Caco-2 (cell line): ENCODE results near the gene ZNF254. TPM values are rescaled to one million over a fixed set of nuclear protein-coding genes. Genes with fewer than 3 reads are reported as not detected.

Experiments used
- BruUV-seq: library from RNA; stranded (reverse); fragments of 400-500 nt; replicated peaks from 2 replicates; lab custom pipeline; 2021; lab: Mats Ljungman, UMichigan
- CTCF ChIA-PET: fragments of 300-600 bp; sonication (Branson Sonifier 250); formaldehyde crosslinking; loops from one replicate; lab custom pipeline; 2022; ENCODE audit warnings: antibody characterized with exemption; lab: Charles Lee
- POLR2A ChIA-PET: fragments of 300-600 bp; sonication (Branson Sonifier 250); formaldehyde crosslinking; loops from one replicate; lab custom pipeline; 2022; ENCODE audit warnings: antibody characterized with exemption; lab: Charles Lee
- DNase-seq, 2 experiments: peaks; one replicate each; pipeline versions ENCODE4 v3.0.0 to v3.0.0-alpha.2; 2020 to 2022
- H3K27me3 ChIP-seq: replicated peaks from 2 replicates; pipeline ENCODE4 v1.6.0; 2011; ENCODE audit warnings: low read length; ENCODE audit not compliant: control insufficient read depth, insufficient read depth
- H3K36me3 ChIP-seq: 2 replicates; pipeline ENCODE4 v1.5.1; 2011; ENCODE audit warnings: low read length; ENCODE audit not compliant: control insufficient read depth, insufficient read depth
- H3K4me1 ChIP-seq: fragments of 250-450 bp; sonication (Bioruptor Pico); 2 replicates; pipeline ENCODE4 v1.5.1; 2020; ENCODE audit warnings: mild to moderate bottlenecking
- H3K4me3 ChIP-seq: 2 replicates; pipeline ENCODE4 v1.5.1; 2011; ENCODE audit warnings: low read depth, mild to moderate bottlenecking, control low read depth, low read length
- H3K9me3 ChIP-seq: fragments of 250-450 bp; sonication (Bioruptor Pico); 2 replicates; pipeline ENCODE4 v1.5.1; 2020; ENCODE audit warnings: mild to moderate bottlenecking, moderate library complexity
- H3K27ac Mint-ChIP-seq: one replicate; pipeline ENCODE4 v1.8.0; 2022; ENCODE audit warnings: mixed read lengths; ENCODE audit not compliant: unreplicated experiment
- H3K27me3 Mint-ChIP-seq: one replicate; pipeline ENCODE4 v1.8.0; 2022; ENCODE audit warnings: mixed read lengths; ENCODE audit not compliant: insufficient read depth, unreplicated experiment
- H3K36me3 Mint-ChIP-seq: one replicate; pipeline ENCODE4 v1.8.0; 2022; ENCODE audit warnings: mild to moderate bottlenecking, mixed read lengths; ENCODE audit not compliant: insufficient read depth, unreplicated experiment
- H3K4me1 Mint-ChIP-seq: one replicate; pipeline ENCODE4 v1.8.0; 2022; ENCODE audit warnings: low read depth, mixed read lengths; ENCODE audit not compliant: unreplicated experiment
- H3K4me3 Mint-ChIP-seq: one replicate; pipeline ENCODE4 v1.8.0; 2022; ENCODE audit warnings: mild to moderate bottlenecking, moderate library complexity, mixed read lengths; ENCODE audit not compliant: unreplicated experiment
- H3K9me3 Mint-ChIP-seq: one replicate; pipeline ENCODE4 v1.8.0; 2022; ENCODE audit warnings: mixed read lengths; ENCODE audit not compliant: unreplicated experiment
- intact Hi-C: fragments of 100-400 bp; cut with micrococcal nuclease; formaldehyde crosslinking; loops from one replicate; pipeline ENCODE4 v1.10.0; 2022; ENCODE audit not compliant: unreplicated experiment
- total RNA-seq: library from RNA; stranded (reverse); gene quantifications from 2 replicates; pipeline ENCODE4 v1.2.3, GENCODE V29; 2022
- TF ChIP-seq, protein P1 (sequence below), 2 experiments: fragments of 200-600 bp in 1 of 2; IDR thresholded peaks; 1 replicate in 1 of 2; 2 replicates in 1 of 2; pipeline versions ENCODE4 v1.5.1 to v1.8.0; 2011 to 2022; ENCODE audit warnings: antibody characterized with exemption in 1 of 2, control low read depth in 1 of 2, inconsistent platforms in 1 of 2, low read depth in 1 of 2, low read length in 1 of 2, mild to moderate bottlenecking in 1 of 2, moderate library complexity in 1 of 2; ENCODE audit not compliant: insufficient read depth in 1 of 2, severe bottlenecking in 1 of 2, unreplicated experiment in 1 of 2

The ZNF254 gene
- total RNA-seq, 1 experiment from 2014 or later = 16.5 TPM

DNA sequence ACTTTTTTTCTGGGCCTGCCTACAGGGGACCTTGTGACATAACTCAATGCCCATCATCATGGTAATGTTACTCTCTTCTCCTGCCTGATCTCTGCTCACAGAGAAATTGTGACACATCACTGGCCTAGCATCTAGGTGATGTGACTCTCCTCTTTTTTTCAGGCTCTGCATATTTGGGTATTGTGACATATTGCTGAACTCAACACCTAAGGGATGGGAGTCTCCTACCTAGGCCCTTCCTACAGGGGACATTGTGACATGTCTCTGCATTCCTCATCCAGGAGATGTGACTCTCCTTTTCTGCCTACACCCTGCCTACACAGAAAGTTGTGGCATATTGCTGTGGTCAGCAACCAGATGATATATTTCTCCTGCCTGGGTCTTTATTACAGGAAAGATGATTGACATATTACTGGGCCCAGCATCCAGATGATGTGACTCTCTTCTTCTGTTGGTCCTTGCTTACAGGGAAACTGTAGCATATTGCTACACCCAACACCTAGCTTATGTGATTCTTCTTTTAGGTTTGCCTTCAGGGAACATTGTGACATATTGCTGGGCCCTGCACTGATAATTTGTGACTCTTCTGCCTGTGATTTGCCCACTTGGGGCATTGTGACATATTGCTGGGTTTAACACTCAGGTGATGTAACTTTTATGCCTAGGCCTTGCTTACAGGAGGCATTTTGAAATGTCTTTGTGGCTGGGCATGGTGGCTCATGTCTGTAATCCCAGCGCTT, 21.0 kb upstream of the ZNF254 start:
- intact Hi-C loops = no loop called here
- Histone ChIP-seq H3K4me3 (no peak overlapping the region), H3K9me3 (no peaks in the 10 kb centered on the region), H3K4me1 (no peaks in the 10 kb centered on the region), H3K27me3 (no peaks in the 10 kb centered on the region), H3K36me3 (no peaks in the 10 kb centered on the region; the same call in none of the 2 replicates)
- TF ChIP-seq, protein P1, sequence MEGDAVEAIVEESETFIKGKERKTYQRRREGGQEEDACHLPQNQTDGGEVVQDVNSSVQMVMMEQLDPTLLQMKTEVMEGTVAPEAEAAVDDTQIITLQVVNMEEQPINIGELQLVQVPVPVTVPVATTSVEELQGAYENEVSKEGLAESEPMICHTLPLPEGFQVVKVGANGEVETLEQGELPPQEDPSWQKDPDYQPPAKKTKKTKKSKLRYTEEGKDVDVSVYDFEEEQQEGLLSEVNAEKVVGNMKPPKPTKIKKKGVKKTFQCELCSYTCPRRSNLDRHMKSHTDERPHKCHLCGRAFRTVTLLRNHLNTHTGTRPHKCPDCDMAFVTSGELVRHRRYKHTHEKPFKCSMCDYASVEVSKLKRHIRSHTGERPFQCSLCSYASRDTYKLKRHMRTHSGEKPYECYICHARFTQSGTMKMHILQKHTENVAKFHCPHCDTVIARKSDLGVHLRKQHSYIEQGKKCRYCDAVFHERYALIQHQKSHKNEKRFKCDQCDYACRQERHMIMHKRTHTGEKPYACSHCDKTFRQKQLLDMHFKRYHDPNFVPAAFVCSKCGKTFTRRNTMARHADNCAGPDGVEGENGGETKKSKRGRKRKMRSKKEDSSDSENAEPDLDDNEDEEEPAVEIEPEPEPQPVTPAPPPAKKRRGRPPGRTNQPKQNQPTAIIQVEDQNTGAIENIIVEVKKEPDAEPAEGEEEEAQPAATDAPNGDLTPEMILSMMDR (IDR thresholded peaks at IDR 0.05; ENCODE audit: insufficient read depth in 1 of 2, low read depth in 1 of 2, low read length in 1 of 2, severe bottlenecking in 1 of 2, unreplicated experiment in 1 of 2) = no peak
- Mint-ChIP-seq H3K9me3 (no peaks in the 10 kb centered on the region), H3K27ac (no peak overlapping the region), H3K27me3 (no peaks in the 10 kb centered on the region), H3K4me1 (no peaks in the 10 kb centered on the region), H3K36me3 (peaks cover 32% of the 10 kb centered on the region), H3K4me3 (no peak overlapping the region)
- BruUV-seq = no TSS peak
- ChIA-PET CTCF (no interaction called here), POLR2A (no interaction called here)
- no peak for DNase-seq

DNA sequence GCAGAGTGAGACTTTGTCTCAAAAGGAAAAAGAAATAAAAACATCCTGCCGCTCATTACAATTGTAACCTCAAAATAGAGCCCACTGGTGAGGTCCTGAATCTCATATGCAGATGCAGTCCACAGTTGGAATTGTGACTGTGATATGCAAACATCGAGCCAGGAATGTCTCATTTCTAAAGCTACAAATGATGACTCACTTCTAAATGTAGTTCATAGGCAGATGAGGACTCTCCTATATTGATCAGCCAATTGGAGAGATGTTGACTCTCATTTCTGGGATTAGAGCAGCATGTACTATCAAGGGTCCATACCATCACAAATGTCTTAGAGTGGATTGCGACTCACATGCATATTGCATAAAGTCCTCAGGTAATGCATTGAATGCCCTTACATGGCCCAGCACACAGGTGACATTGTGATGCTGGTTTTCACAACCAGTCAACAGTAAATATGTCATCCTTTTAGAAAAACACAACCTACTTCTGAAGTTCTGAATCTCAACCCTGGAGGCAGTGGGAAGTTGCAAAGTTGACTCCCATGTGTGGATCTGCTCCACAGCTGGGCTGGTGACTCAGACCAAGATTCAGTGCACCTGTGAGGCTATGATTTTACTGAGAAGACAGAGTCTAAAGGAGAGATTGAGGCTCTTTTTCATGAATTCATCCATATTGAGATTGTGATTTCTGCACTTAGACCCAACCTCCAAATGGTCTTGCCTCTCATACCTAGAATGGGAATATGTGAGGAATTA, 16.9 kb upstream of the ZNF254 start:
- H3K36me3 ChIP-seq = no peaks in the 10 kb centered on the region; the same call in none of the 2 replicates

DNA sequence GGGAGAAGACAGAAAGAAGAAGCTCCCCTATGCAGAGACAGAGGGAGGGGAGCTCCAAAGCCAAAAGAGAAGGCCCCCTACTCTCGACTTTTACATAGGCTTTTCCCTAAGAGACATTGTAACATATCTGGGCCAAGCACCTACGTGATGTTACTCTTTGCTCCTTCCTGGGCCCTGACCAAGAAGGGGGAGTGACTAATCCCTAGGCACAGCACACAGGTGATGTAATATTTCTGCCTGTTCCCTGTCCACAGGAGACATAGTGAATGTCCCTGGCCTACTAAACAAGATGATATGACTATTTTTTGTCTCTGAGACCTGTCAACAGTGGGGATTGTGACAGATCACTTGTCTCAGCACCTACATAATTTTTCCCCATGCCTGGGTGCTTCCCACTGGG, 15.9 kb upstream of the ZNF254 start:
- H3K9me3 Mint-ChIP-seq = peaks cover 13% of the 10 kb centered on the region
- intact Hi-C loops = no loop called here
- TF ChIP-seq, protein P1 (IDR thresholded peaks at IDR 0.05; ENCODE audit: insufficient read depth in 1 of 2, low read depth in 1 of 2, low read length in 1 of 2, severe bottlenecking in 1 of 2, unreplicated experiment in 1 of 2) = no peak
- no peak for DNase-seq
- POLR2A ChIA-PET = no interaction called here
- H3K4me3 Mint-ChIP-seq = no peak overlapping the region
- no peaks in the 10 kb centered on the region for H3K27me3 Mint-ChIP-seq
- Histone ChIP-seq H3K36me3 (no peaks in the 10 kb centered on the region; the same call in 1 of the 2 replicates), H3K27me3 (no peaks in the 10 kb centered on the region), H3K4me3 (no peak overlapping the region), H3K4me1 (no peaks in the 10 kb centered on the region), H3K9me3 (no peaks in the 10 kb centered on the region; the same call in 1 of the 2 replicates)
- CTCF ChIA-PET = no interaction called here
- H3K36me3 Mint-ChIP-seq = peaks cover 65% of the 10 kb centered on the region
- no peak overlapping the region for H3K27ac Mint-ChIP-seq
- H3K4me1 Mint-ChIP-seq = no peaks in the 10 kb centered on the region
- no TSS peak for BruUV-seq

More for the DNA sequence above, 16.9 kb upstream of the ZNF254 start:
- BruUV-seq = no TSS peak
- H3K4me1 Mint-ChIP-seq = no peaks in the 10 kb centered on the region
- ChIA-PET CTCF (no interaction called here), POLR2A (no interaction called here)
- H3K27ac Mint-ChIP-seq = no peak overlapping the region
- H3K4me1 ChIP-seq = no peaks in the 10 kb centered on the region
- DNase-seq = no peak
- no peaks in the 10 kb centered on the region for H3K27me3 ChIP-seq
- TF ChIP-seq, protein P1 (IDR thresholded peaks at IDR 0.05; ENCODE audit: insufficient read depth in 1 of 2, low read depth in 1 of 2, low read length in 1 of 2, severe bottlenecking in 1 of 2, unreplicated experiment in 1 of 2) = no peak
- no peaks in the 10 kb centered on the region; the same call in 1 of the 2 replicates for H3K9me3 ChIP-seq
- no peak overlapping the region for H3K4me3 ChIP-seq
- intact Hi-C loops = no loop called here
- H3K27me3 Mint-ChIP-seq = no peaks in the 10 kb centered on the region
- peaks cover 58% of the 10 kb centered on the region for H3K36me3 Mint-ChIP-seq
- H3K9me3 Mint-ChIP-seq = peaks cover 4% of the 10 kb centered on the region
- no peak overlapping the region for H3K4me3 Mint-ChIP-seq
